IPS-20b (cell line): Measurements from ENCODE around the gene ALK.

Experiments
- H3K27ac ChIP-seq: one replicate; pipeline ENCODE4 v1.5.1; 2013; ENCODE audit warnings: low read length
- H3K27me3 ChIP-seq: 2 replicates; pipeline ENCODE4 v1.6.1; 2013; ENCODE audit warnings: mild to moderate bottlenecking, low read length, inconsistent platforms; ENCODE audit not compliant: insufficient read depth
- H3K36me3 ChIP-seq: 2 replicates; pipeline ENCODE4 v1.6.1; 2013; ENCODE audit warnings: low read depth, mild to moderate bottlenecking, inconsistent platforms, low read length, moderate library complexity; ENCODE audit not compliant: insufficient read depth
- H3K4me1 ChIP-seq: 2 replicates; pipeline ENCODE4 v1.6.1; 2013; ENCODE audit warnings: mild to moderate bottlenecking, control low read depth, inconsistent platforms, low read length, moderate library complexity; ENCODE audit not compliant: insufficient read depth
- H3K4me3 ChIP-seq: 2 replicates; pipeline ENCODE4 v1.5.1; 2013; ENCODE audit warnings: mild to moderate bottlenecking, low read length, inconsistent platforms
- H3K9ac ChIP-seq: 2 replicates; pipeline ENCODE4 v1.6.1; 2013; ENCODE audit warnings: low read depth, mild to moderate bottlenecking, inconsistent platforms, low read length, moderate library complexity
- H3K9me3 ChIP-seq: 2 replicates; pipeline ENCODE4 v1.6.1; 2013; ENCODE audit warnings: mild to moderate bottlenecking, low read depth, low read length, inconsistent platforms; ENCODE audit not compliant: insufficient read depth

ALK gene

GRCh38 chr2:29749843-29750242 is 171.5 kb downstream of the ALK start:
- Histone ChIP-seq H3K36me3 (no peaks in the 10 kb centered on the region), H3K9me3 (no peaks in the 10 kb centered on the region), H3K9ac (no peak overlapping the region), H3K4me3 (no peak overlapping the region), H3K27ac (no peak overlapping the region), H3K27me3 (no peaks in the 10 kb centered on the region), H3K4me1 (no peaks in the 10 kb centered on the region)

- H3K27me3 ChIP-seq = no peaks in the 10 kb centered on the region
- no peaks in the 10 kb centered on the region for H3K4me1 ChIP-seq
- H3K9ac ChIP-seq = no peak overlapping the region
- no peaks in the 10 kb centered on the region for H3K9me3 ChIP-seq
- H3K36me3 ChIP-seq = no peaks in the 10 kb centered on the region
- no peak overlapping the region for H3K27ac ChIP-seq
- H3K4me3 ChIP-seq = no peak overlapping the region
Observed at GRCh38 chr2:29749041-29749440, 172.3 kb downstream of the ALK start.

DNA sequence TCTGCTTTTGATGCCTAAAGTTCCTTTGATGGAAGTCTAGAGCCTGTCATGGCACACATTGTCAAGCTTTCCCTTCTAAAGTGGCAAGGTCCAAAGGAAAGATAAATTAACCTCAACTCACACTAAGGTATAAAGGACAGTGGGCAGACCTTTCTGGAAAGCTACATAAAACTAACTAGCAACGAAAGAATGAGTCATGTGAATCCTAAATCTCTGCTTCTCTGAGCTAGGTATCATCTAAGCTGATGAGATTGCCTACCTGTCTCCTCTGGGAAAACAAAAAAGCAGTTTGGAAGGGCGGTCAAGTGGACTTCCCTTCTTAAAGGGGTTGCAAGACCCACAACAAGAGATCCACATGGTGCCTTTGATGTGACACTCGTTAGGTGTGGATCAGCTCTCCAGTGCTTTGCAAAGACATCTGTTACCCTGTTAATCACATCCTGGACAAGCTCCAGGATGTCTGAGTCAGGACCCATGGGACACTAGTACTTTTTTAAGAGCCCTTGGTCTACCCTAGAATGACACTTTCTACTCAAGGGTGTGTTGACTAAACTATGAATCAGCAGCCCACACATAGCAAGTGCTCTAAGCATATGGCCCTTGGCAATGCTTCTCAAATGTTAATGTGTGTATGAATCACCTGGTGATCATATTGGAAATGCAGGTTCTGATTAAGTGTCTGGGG is 173.5 kb downstream of the ALK start:
- no peak overlapping the region for H3K4me3 ChIP-seq
- H3K9ac ChIP-seq = no peak overlapping the region
- no peak overlapping the region for H3K27ac ChIP-seq
- H3K36me3 ChIP-seq = no peaks in the 10 kb centered on the region
- H3K9me3 ChIP-seq = no peaks in the 10 kb centered on the region
- no peaks in the 10 kb centered on the region for H3K27me3 ChIP-seq
- no peaks in the 10 kb centered on the region for H3K4me1 ChIP-seq

- Histone ChIP-seq H3K4me1 (no peaks in the 10 kb centered on the region), H3K9me3 (no peaks in the 10 kb centered on the region), H3K36me3 (no peaks in the 10 kb centered on the region), H3K9ac (no peak overlapping the region), H3K27me3 (no peaks in the 10 kb centered on the region), H3K4me3 (no peak overlapping the region), H3K27ac (no peak overlapping the region)
Observed at GRCh38 chr2:29744976-29745375, 176.4 kb downstream of the ALK start.

- H3K9me3 ChIP-seq = no peaks in the 10 kb centered on the region
- H3K4me1 ChIP-seq = no peaks in the 10 kb centered on the region
- no peak overlapping the region for H3K27ac ChIP-seq
- no peaks in the 10 kb centered on the region for H3K27me3 ChIP-seq
- no peak overlapping the region for H3K9ac ChIP-seq
- no peaks in the 10 kb centered on the region for H3K36me3 ChIP-seq
- no peak overlapping the region for H3K4me3 ChIP-seq
Observed at GRCh38 chr2:29743516-29743915, 177.9 kb downstream of the ALK start.

- H3K9me3 ChIP-seq = no peaks in the 10 kb centered on the region
Observed at GRCh38 chr2:29742656-29743055, 178.7 kb downstream of the ALK start.

GRCh38 chr2:29741132-29741531 is 180.3 kb downstream of the ALK start:
- Histone ChIP-seq H3K4me3 (no peak overlapping the region), H3K36me3 (no peaks in the 10 kb centered on the region), H3K27me3 (no peaks in the 10 kb centered on the region), H3K9ac (no peak overlapping the region), H3K4me1 (no peaks in the 10 kb centered on the region), H3K27ac (no peak overlapping the region), H3K9me3 (no peaks in the 10 kb centered on the region)

More at GRCh38 chr2:29742656-29743055, 178.7 kb downstream of the ALK start:
- no peak overlapping the region for H3K27ac ChIP-seq
- H3K9ac ChIP-seq = no peak overlapping the region
- H3K4me3 ChIP-seq = no peak overlapping the region
- no peaks in the 10 kb centered on the region for H3K4me1 ChIP-seq
- H3K36me3 ChIP-seq = no peaks in the 10 kb centered on the region
- no peaks in the 10 kb centered on the region for H3K27me3 ChIP-seq

GRCh38 chr2:29733965-29734364 is 187.4 kb downstream of the ALK start:
- Histone ChIP-seq H3K9me3 (no peaks in the 10 kb centered on the region), H3K9ac (no peak overlapping the region), H3K4me3 (no peak overlapping the region), H3K36me3 (no peaks in the 10 kb centered on the region), H3K27me3 (no peaks in the 10 kb centered on the region), H3K4me1 (no peaks in the 10 kb centered on the region), H3K27ac (no peak overlapping the region)

- H3K36me3 ChIP-seq = no peaks in the 10 kb centered on the region
- H3K27me3 ChIP-seq = no peaks in the 10 kb centered on the region
- no peaks in the 10 kb centered on the region for H3K9me3 ChIP-seq
- no peak overlapping the region for H3K27ac ChIP-seq
- no peak overlapping the region for H3K9ac ChIP-seq
- no peak overlapping the region for H3K4me3 ChIP-seq
- no peaks in the 10 kb centered on the region for H3K4me1 ChIP-seq
Observed at GRCh38 chr2:29733213-29733612, 188.2 kb downstream of the ALK start.

- Histone ChIP-seq H3K27me3 (no peaks in the 10 kb centered on the region), H3K36me3 (no peaks in the 10 kb centered on the region), H3K4me3 (no peak overlapping the region), H3K27ac (no peak overlapping the region), H3K4me1 (no peaks in the 10 kb centered on the region), H3K9ac (no peak overlapping the region), H3K9me3 (no peaks in the 10 kb centered on the region)
Observed at GRCh38 chr2:29731948-29732347, 189.4 kb downstream of the ALK start.

GRCh38 chr2:29729932-29730331 is 191.5 kb downstream of the ALK start:
- no peak overlapping the region for H3K4me3 ChIP-seq
- H3K36me3 ChIP-seq = no peaks in the 10 kb centered on the region
- no peak overlapping the region for H3K9ac ChIP-seq
- H3K27me3 ChIP-seq = no peaks in the 10 kb centered on the region
- H3K4me1 ChIP-seq = no peaks in the 10 kb centered on the region
- H3K9me3 ChIP-seq = no peaks in the 10 kb centered on the region
- H3K27ac ChIP-seq = no peak overlapping the region

DNA sequence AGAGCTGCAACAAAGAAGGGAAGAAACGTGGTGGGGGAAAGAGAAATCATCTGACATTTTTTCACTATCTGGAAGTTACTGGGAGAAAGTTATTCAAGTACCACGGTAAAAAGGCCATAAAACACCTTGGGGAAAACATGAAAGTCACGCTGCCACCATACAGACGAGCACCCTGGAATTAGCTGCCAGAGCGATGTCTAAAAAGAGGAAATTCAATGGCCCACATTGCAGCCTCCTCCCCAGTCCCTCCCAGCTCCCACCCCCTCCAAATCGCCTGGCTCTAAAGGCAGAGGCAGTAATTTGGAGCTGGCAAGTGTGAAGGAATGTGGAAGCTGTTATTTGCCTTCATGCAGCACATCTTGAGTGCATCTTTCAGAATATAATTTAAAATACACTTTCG is 192.0 kb downstream of the ALK start:
- no peaks in the 10 kb centered on the region for H3K36me3 ChIP-seq
- H3K27me3 ChIP-seq = no peaks in the 10 kb centered on the region
- H3K4me1 ChIP-seq = no peaks in the 10 kb centered on the region
- H3K27ac ChIP-seq = no peak overlapping the region
- no peak overlapping the region for H3K4me3 ChIP-seq
- no peaks in the 10 kb centered on the region for H3K9me3 ChIP-seq
- H3K9ac ChIP-seq = no peak overlapping the region
